ENCODE results near the gene RYR2.

DNA sequence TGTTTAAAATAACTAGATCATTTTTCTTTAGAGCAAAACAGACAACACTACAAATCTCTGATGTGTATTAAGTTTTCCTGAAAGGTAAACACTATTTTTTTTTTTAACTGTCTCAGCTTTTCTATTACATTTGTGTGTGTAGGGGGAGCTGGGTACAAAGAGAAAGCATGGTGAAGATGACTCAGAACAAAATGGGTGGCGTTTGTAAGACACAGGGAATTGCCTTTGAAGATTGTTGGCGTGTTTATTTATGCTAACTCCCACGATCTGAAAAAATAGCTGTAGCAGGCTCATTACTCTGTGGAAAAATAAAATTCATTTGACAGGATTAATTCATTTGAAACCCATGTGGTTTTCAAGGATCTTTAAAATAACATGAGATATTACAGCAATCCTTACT, 285.1 kb downstream of the RYR2 start:
- TF ChIP-seq CTCF (conservative IDR thresholded peaks at IDR 0.05; ENCODE audit: low read length), result no peak
- TF ChIP-seq EZH2phosphoT487 (IDR thresholded peaks at IDR 0.05; ENCODE audit: borderline replicate concordance, low read depth, low read length), result no peak
